GM12874 (cell line): ENCODE measurements around the gene PLP2.

ENCODE experiments used
- TF ChIP-seq, protein P1 (sequence below): IDR thresholded peaks from 2 replicates; pipeline ENCODE4 v1.5.1; 2011; ENCODE audit warnings: low read depth, mild to moderate bottlenecking, control low read depth, low read length, moderate library complexity; ENCODE audit not compliant: insufficient read depth

PLP2 gene

DNA sequence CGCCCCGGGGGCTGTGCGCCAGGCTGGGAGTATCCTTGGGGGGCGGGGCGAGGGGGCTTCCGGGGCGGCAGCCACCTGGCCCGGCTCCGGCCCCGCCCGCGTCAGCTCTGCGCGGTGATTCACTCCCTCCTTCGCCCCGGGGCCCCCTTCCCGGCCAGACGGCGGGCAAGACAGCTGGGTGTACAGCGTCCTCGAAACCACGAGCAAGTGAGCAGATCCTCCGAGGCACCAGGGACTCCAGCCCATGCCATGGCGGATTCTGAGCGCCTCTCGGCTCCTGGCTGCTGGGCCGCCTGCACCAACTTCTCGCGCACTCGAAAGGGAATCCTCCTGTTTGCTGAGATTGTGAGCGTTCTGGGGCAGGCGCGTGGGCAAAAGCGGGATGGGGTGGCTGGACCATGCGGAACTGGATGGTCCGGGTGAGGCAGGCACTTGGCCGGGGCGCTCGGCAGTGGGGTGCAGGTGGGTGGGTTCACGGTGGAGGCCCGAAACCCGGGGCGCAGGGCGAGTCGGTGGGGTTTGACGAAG lies at the start of gene PLP2:
Gene PLP2, plus strand, starts transcription at position 147 of the 528 bp plus-strand sequence. Its CDS starts 103 bp downstream, at position 250.
- TF ChIP-seq, protein P1, sequence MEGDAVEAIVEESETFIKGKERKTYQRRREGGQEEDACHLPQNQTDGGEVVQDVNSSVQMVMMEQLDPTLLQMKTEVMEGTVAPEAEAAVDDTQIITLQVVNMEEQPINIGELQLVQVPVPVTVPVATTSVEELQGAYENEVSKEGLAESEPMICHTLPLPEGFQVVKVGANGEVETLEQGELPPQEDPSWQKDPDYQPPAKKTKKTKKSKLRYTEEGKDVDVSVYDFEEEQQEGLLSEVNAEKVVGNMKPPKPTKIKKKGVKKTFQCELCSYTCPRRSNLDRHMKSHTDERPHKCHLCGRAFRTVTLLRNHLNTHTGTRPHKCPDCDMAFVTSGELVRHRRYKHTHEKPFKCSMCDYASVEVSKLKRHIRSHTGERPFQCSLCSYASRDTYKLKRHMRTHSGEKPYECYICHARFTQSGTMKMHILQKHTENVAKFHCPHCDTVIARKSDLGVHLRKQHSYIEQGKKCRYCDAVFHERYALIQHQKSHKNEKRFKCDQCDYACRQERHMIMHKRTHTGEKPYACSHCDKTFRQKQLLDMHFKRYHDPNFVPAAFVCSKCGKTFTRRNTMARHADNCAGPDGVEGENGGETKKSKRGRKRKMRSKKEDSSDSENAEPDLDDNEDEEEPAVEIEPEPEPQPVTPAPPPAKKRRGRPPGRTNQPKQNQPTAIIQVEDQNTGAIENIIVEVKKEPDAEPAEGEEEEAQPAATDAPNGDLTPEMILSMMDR, result no peak

DNA sequence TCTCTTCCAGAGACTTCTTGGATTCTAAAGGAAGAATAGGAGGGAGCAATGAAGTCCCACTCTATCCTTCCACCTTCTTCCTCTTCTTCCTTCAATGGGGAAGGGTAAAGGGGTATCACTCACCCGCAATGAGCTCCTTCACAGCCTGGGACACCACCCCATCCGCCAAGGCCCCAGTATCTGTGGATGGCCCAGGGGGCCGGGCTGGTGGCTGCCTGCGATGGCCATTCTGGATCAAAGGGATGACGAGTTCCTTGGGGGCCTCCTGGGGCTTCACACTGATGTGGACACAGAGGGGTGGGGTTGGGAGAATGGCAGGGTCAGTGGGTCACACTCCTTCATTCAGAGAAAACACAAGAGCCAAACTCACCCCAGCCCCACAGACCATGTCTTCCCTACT lies 49.2 kb upstream of the PLP2 start:
- TF ChIP-seq, protein P1, result no peak

GRCh38 chrX:49129427-49129826 lies 42.3 kb upstream of the PLP2 start:
- TF ChIP-seq, protein P1, result no peak

DNA sequence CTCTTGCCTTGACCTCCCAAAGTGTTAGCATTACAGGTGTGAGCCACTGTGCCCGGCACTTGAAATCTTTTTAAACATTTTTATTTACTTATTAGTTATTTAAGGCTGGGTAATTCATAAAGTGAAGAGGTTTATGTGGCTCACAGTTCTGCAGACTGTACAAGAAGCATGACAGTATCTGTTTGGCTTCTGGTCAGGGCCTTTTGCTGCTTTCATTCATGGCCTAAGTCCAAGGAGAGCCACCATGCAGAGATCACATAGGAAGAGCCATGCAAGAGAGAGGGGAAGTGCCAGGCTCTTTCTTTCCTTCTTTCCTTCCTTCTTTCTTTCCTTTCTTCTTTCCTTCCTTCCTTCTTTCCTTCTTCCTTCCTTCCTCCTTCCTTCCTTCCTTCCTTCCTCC lies 37.9 kb upstream of the PLP2 start:
- TF ChIP-seq, protein P1, result no peak

DNA sequence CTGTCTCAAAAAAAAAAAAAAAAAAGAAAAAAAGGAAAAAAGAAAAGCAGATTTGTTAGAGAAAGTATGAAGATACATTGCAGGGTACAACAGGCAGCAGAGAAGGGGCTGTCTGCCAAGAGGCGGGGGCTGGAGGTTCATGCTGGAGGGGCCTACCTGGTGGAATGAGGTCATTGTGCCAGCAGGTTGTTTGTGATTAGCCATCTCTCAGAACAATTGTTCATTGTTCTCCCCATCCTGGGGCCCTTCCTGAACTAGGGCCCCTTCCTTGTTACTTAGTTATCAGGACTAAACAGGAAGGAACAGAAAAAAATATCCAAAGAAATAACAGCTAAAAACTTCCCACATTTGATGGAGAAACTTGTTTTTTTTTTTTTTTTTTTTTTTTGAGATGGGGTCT lies 34.2 kb upstream of the PLP2 start:
- TF ChIP-seq, protein P1, result no peak

GRCh38 chrX:49139713-49140112 lies 32.0 kb upstream of the PLP2 start:
- TF ChIP-seq, protein P1, result no peak

DNA sequence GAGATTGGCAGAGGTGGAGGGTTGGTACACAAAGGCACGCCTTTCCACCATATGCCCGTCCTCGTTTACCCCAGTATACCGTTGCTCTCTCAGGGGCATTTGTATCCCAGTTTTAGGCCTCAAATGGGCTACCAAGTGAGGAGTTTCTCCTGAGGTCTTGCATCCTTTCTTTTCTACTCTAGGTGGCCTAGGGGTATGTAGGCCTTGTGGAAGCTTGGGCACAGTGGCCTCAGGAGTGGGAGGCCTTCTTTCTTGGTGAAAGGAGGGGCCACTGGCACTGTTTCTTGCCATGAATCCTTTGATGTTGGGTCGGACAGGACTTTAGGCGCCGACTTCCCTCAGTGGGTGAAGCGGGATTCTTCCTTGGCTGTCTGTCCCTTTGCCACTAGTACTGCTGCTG lies 24.4 kb upstream of the PLP2 start:
- TF ChIP-seq, protein P1, result no peak
